ENCODE results near the gene FBXO36.

GRCh38 chr2:229945975-229946374, 23.7 kb downstream of the FBXO36 start:
- no peak for TF ChIP-seq CTCF (IDR thresholded peaks at IDR 0.05; ENCODE audit: low read depth, low read length)
- no peak for TF ChIP-seq MAX (IDR thresholded peaks at IDR 0.05; ENCODE audit: low read depth, low read length)
- TF ChIP-seq MYC (IDR thresholded peaks at IDR 0.05; ENCODE audit: low read depth, low read length): no peak
- TF ChIP-seq POLR2A (IDR thresholded peaks at IDR 0.05; ENCODE audit: extremely low read depth, insufficient read length): no peak
